Activated naive CD8-positive, alpha-beta T cell treated with anti-CD3 and anti-CD28 coated beads for 36 hours (primary cell): ENCODE measurements around the gene ASS1. TPM values are rescaled to one million over a fixed set of nuclear protein-coding genes. Genes with fewer than 3 reads are reported as not detected.

Experiments
- DNase-seq: peaks from one replicate; pipeline ENCODE4 v3.0.0; 2021
- H3K27ac Mint-ChIP-seq: one replicate; pipeline ENCODE4 v1.8.0; 2022; ENCODE audit warnings: mild to moderate bottlenecking, moderate library complexity, mixed read lengths
- H3K27me3 Mint-ChIP-seq: one replicate; pipeline ENCODE4 v1.8.0; 2022; ENCODE audit warnings: mild to moderate bottlenecking, mixed read lengths
- H3K36me3 Mint-ChIP-seq: one replicate; pipeline ENCODE4 v1.8.0; 2021; ENCODE audit warnings: mild to moderate bottlenecking, mixed read lengths
- H3K4me1 Mint-ChIP-seq: one replicate; pipeline ENCODE4 v1.8.0; 2021; ENCODE audit warnings: mixed read lengths
- H3K4me3 Mint-ChIP-seq: one replicate; pipeline ENCODE4 v1.8.0; 2022; ENCODE audit warnings: mild to moderate bottlenecking, moderate library complexity, mixed read lengths
- H3K9me3 Mint-ChIP-seq: one replicate; pipeline ENCODE4 v1.8.0; 2022; ENCODE audit warnings: mixed read lengths
- total RNA-seq, 2 experiments: library from RNA; stranded (reverse); gene quantifications; one replicate each; pipeline ENCODE4 v1.2.3, GENCODE V29; 2021

The ASS1 gene
- total RNA-seq, 2 experiments from 2014 or later = 5.1 TPM

GRCh38 chr9:130478736-130479575 lies 34.2 kb downstream of the ASS1 start:
- Mint-ChIP-seq H3K36me3 (no peaks in the 10 kb centered on the region), H3K9me3 (no peaks in the 10 kb centered on the region)

DNA sequence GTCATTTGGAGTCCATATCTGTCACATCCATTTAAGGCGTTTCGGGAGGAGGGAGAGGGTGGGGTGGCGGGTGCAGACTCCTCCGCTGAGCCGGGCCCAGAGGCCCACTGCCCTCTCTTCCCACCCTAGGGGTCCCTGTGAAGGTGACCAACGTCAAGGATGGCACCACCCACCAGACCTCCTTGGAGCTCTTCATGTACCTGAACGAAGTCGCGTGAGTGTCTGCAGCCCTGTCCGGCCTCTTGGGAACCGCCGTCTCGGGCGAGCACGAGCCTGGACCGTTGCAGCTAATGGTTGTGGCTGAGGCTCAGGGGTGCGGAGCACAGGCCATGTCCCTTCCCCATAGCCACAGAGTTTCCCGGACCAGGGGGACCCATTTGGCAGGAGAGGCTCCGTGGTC lies 34.8 kb downstream of the ASS1 start:
- no peaks in the 10 kb centered on the region for H3K4me1 Mint-ChIP-seq
- no peaks in the 10 kb centered on the region for H3K36me3 Mint-ChIP-seq
- DNase-seq = no peak
- no peak overlapping the region for H3K4me3 Mint-ChIP-seq
- no peaks in the 10 kb centered on the region for H3K9me3 Mint-ChIP-seq
- no peak overlapping the region for H3K27ac Mint-ChIP-seq
- peaks cover 33% of the 10 kb centered on the region for H3K27me3 Mint-ChIP-seq

More at GRCh38 chr9:130478736-130479575, 34.2 kb downstream of the ASS1 start:
- Mint-ChIP-seq H3K27ac (no peak overlapping the region), H3K4me1 (no peaks in the 10 kb centered on the region), H3K4me3 (no peak overlapping the region), H3K27me3 (peaks cover 31% of the 10 kb centered on the region)
- no peak for DNase-seq

- Mint-ChIP-seq H3K36me3 (no peaks in the 10 kb centered on the region), H3K9me3 (no peaks in the 10 kb centered on the region), H3K4me3 (no peak overlapping the region), H3K27ac (no peak overlapping the region), H3K4me1 (no peaks in the 10 kb centered on the region), H3K27me3 (peaks cover 34% of the 10 kb centered on the region)
- no peak for DNase-seq
Observed at GRCh38 chr9:130480673-130481072, 35.9 kb downstream of the ASS1 start.

- Mint-ChIP-seq H3K4me3 (no peak overlapping the region), H3K27me3 (peaks cover 34% of the 10 kb centered on the region), H3K36me3 (no peaks in the 10 kb centered on the region), H3K27ac (no peak overlapping the region), H3K9me3 (no peaks in the 10 kb centered on the region), H3K4me1 (no peaks in the 10 kb centered on the region)
- no peak for DNase-seq
Observed at GRCh38 chr9:130482463-130482862, 37.7 kb downstream of the ASS1 start.

DNA sequence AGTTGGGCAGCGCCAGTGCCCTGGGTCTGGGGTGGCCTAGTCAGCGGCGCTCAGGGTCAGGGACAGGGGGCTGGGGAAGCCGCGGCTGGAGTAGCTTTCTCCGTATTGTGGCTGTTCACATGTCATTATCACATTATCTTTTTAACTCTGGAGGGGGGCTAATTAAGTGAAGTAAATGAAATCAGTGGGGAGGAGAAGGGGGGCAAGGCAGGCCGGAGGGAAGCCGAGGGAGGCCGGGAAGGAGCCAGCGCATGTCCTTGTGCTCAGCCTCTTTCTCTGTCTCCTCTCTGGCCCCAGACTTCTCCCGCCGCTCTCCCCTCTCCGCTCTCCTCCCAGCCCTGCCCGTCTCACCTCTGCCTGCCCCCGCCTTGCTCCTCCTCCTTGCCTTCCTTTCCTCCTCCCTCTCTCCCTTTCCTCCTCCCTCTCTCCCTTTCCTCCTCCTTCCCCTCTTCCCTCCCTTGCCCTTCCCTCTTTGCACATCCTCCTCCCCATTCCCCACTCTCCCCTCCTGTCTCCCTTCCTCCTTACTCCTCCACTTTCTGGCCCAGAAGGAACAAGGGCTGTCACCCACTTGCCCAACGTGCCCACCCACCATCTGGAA lies 38.7 kb downstream of the ASS1 start:
- peaks cover 37% of the 10 kb centered on the region for H3K27me3 Mint-ChIP-seq
- H3K9me3 Mint-ChIP-seq = no peaks in the 10 kb centered on the region
- no peaks in the 10 kb centered on the region for H3K4me1 Mint-ChIP-seq
- H3K4me3 Mint-ChIP-seq = no peak overlapping the region
- H3K36me3 Mint-ChIP-seq = no peaks in the 10 kb centered on the region
- no peak for DNase-seq
- H3K27ac Mint-ChIP-seq = no peak overlapping the region

DNA sequence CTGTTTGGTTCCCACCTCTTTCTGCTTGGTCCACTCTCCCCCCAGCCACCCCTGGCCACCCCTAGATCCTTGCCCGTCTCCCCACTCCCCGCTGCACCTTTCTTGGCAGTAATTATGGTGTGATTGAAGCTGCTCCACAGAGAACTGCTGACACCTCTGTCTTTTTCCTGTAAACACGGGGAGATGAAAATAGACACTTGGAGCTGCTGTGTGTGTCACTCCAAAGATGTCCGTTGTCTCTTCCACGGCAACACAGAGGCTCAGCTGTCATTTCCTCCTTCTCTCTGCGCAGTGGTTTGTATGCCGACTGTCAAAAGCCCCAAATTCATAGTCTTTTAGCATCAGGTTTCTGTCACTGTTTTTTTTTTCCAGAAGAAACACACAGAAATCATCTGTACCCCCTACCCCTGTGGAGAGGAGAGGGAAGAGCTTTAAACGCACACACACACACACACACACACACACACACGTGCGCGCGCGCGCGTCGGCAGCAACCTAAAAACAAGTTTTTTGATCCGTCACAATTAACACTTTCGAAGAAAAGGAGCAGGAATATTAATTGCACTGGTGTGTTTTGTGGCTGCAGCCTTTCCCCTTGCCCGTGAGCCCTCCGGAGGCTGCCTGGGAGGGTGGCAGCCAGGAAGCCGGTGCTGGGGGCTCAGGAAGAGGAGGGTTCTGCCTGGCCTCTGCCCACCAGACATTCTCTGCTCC lies 39.8 kb downstream of the ASS1 start:
- no peak overlapping the region for H3K4me3 Mint-ChIP-seq

GRCh38 chr9:130486103-130486502 lies 41.3 kb downstream of the ASS1 start:
- no peak overlapping the region for H3K4me3 Mint-ChIP-seq

More for the DNA sequence above, 39.8 kb downstream of the ASS1 start:
- no peak for DNase-seq
- Mint-ChIP-seq H3K36me3 (no peaks in the 10 kb centered on the region), H3K27me3 (peaks cover 34% of the 10 kb centered on the region), H3K27ac (no peak overlapping the region), H3K9me3 (no peaks in the 10 kb centered on the region), H3K4me1 (no peaks in the 10 kb centered on the region)

DNA sequence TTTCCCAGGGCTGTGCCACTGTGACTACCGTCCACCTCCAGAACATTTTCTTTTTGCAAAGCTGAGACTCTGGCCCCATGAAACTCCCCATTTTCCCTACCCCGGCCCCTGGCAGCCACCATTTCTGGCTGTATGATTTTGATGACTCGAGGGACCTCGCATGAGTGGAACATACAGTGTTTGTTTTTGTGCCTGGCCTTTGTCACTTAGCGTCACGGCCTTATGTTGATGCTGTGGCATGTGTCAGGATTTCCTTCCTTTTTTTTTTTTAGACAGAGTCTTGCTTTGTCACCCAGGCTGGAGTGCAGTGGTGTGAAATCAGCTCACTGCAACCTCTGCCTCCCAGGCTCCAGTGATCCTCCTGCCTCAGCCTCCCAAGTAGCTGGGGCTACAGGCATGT lies 42.7 kb downstream of the ASS1 start:
- H3K27ac Mint-ChIP-seq = no peak overlapping the region
- no peak for DNase-seq
- no peak overlapping the region for H3K4me3 Mint-ChIP-seq
- H3K27me3 Mint-ChIP-seq = peaks cover 25% of the 10 kb centered on the region
- no peaks in the 10 kb centered on the region for H3K36me3 Mint-ChIP-seq
- H3K9me3 Mint-ChIP-seq = no peaks in the 10 kb centered on the region
- no peaks in the 10 kb centered on the region for H3K4me1 Mint-ChIP-seq

More at GRCh38 chr9:130486103-130486502, 41.3 kb downstream of the ASS1 start:
- Mint-ChIP-seq H3K4me1 (no peaks in the 10 kb centered on the region), H3K27me3 (peaks cover 34% of the 10 kb centered on the region), H3K36me3 (no peaks in the 10 kb centered on the region), H3K9me3 (no peaks in the 10 kb centered on the region), H3K27ac (no peak overlapping the region)
- DNase-seq = no peak

DNA sequence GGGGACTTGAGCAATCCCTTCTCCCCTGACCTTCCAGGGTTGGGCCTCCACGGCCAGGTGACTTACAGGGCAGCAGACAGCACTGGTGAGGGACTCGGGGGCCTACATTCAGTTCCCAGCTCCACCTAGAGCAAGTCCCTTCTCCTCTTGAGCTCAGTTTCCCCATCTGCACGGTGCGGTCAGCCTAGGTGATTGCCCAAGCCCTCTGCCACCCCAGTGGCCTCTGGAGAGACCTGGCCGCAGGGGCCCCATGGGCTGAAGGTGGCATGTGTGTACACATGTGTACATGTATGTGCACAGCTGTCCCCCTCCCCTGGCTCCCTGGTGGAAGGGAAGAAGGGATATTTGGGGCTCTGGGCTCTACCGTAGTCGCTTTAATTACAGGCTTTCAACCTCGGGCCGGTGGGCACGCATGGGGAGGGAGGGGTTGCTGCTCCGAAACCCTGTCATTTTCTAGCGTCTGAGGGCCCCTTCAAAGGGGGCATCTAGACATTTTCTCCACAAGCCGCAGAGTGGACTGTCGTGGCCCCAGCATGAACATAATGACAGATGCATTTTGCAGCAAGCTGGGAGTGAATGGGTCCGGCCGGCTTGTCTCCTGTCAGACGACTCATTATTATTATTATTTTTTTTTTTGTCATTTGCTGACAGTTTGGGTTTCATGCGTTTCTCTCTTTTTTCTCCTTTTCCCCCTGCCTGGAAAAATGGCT lies 44.0 kb downstream of the ASS1 start:
- Mint-ChIP-seq H3K9me3 (no peaks in the 10 kb centered on the region), H3K4me1 (no peaks in the 10 kb centered on the region), H3K27ac (no peak overlapping the region), H3K36me3 (no peaks in the 10 kb centered on the region), H3K4me3 (no peak overlapping the region), H3K27me3 (peaks cover 12% of the 10 kb centered on the region)
- no peak for DNase-seq

DNA sequence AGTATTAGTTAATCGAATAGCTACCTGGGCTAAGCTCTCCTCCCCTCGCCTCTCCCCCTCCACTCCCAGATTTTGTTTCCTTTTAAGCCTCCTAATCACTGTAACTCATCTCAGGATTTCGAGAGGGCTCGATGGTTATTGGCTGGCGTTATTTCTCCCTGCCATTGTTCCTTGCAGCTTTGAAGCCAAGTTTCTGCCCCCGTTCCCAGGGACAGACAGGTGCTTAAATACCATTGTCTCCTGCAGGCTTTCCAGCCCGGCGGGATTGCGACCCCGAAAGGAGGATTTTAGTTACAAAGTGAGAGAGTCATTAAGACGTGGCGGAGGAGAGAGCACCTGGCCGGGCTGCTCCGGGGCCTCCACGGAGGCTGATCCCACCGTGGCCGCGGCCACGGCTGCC lies 46.2 kb downstream of the ASS1 start:
- H3K27ac Mint-ChIP-seq = no peak overlapping the region
- H3K4me1 Mint-ChIP-seq = no peaks in the 10 kb centered on the region

DNA sequence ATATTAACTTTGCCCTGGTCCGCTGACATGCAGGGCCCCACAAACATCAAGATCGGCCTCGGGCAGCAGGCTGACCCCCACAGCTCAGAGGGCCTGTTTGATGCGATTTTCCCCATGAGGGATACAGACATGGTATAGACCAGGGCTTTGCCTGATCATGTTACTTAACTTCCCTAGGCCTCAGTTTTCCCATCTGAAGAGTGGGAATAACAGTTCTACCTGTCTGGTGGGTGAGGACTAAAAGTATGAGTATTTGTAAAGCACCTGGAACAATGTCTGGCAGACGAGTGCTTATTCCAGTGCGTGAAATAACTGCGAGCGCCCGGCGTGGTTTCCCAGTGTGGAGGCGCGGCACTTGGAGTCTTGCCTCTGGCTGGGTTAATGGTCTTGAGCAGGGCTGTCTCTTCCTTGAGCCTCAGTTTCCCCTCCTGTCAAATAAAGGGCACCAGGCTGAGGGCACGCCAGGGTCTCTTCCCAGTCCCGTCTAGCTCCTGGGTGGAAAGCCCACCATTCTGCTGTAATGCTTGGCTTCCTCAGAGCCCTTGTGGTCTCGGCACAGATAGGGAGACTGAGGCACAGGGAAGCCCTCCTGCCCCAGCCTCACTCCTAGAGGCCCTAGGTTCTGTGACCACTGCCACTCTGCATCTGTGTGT lies 47.2 kb downstream of the ASS1 start:
- H3K9me3 Mint-ChIP-seq = peaks cover 8% of the 10 kb centered on the region
- peaks cover 3% of the 10 kb centered on the region for H3K36me3 Mint-ChIP-seq
- DNase-seq = no peak
- H3K4me1 Mint-ChIP-seq = no peaks in the 10 kb centered on the region
- H3K27ac Mint-ChIP-seq = no peak overlapping the region
- no peak overlapping the region for H3K4me3 Mint-ChIP-seq
- peaks cover 17% of the 10 kb centered on the region for H3K27me3 Mint-ChIP-seq

More for the DNA sequence above, 46.2 kb downstream of the ASS1 start:
- peaks cover 8% of the 10 kb centered on the region for H3K9me3 Mint-ChIP-seq
- DNase-seq = no peak
- peaks cover 16% of the 10 kb centered on the region for H3K27me3 Mint-ChIP-seq
- peaks cover 3% of the 10 kb centered on the region for H3K36me3 Mint-ChIP-seq
- no peak overlapping the region for H3K4me3 Mint-ChIP-seq

- Mint-ChIP-seq H3K36me3 (peaks cover 3% of the 10 kb centered on the region), H3K4me1 (no peaks in the 10 kb centered on the region), H3K9me3 (peaks cover 8% of the 10 kb centered on the region), H3K27ac (no peak overlapping the region), H3K27me3 (peaks cover 15% of the 10 kb centered on the region), H3K4me3 (no peak overlapping the region)
- DNase-seq = no peak
Observed at GRCh38 chr9:130493021-130493420, 48.3 kb downstream of the ASS1 start.

DNA sequence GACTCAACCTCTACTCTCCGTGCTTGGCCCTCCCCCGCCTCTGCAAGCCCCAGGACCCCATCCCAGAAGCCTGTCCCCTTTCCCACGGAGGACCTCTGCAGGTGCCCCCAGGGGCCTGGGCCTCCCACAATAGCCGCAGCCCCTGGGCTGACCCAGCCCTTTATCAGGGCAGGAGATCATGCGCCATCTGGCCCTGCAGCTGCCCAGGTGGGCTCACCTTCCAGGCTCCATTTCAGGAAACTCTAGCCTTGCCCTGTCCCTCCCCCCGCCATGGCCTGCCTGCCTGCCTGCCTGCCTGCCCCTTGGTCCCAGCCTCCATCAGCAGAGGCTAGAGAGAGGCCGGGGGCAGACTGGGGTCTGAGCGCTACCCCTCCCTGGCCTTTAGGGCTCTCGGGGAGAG lies 48.7 kb downstream of the ASS1 start:
- Mint-ChIP-seq H3K27me3 (peaks cover 14% of the 10 kb centered on the region), H3K4me1 (no peaks in the 10 kb centered on the region), H3K4me3 (no peak overlapping the region), H3K36me3 (peaks cover 3% of the 10 kb centered on the region), H3K9me3 (peaks cover 8% of the 10 kb centered on the region), H3K27ac (no peak overlapping the region)
- DNase-seq = no peak

- H3K36me3 Mint-ChIP-seq = peaks cover 3% of the 10 kb centered on the region
- peaks cover 14% of the 10 kb centered on the region for H3K27me3 Mint-ChIP-seq
- DNase-seq = no peak
- H3K4me1 Mint-ChIP-seq = peaks cover 2% of the 10 kb centered on the region
- H3K4me3 Mint-ChIP-seq = no peak overlapping the region
- peaks cover 8% of the 10 kb centered on the region for H3K9me3 Mint-ChIP-seq
- no peak overlapping the region for H3K27ac Mint-ChIP-seq
Observed at GRCh38 chr9:130495067-130495466, 50.3 kb downstream of the ASS1 start.
